ENCODE measurements around the gene OGG1.

Gene OGG1

GRCh38 chr3:9786209-9786739, 36.5 kb downstream of the OGG1 start:
- DNase-seq (ENCODE audit: low spot score) = no peak

- DNase-seq (ENCODE audit: low spot score) = peak; percentile 63
Measured at GRCh38 chr3:9786825-9787669, 37.3 kb downstream of the OGG1 start.

GRCh38 chr3:9787714-9788113, 38.0 kb downstream of the OGG1 start:
- no peak for DNase-seq (ENCODE audit: low spot score)

GRCh38 chr3:9791127-9791526, 41.4 kb downstream of the OGG1 start:
- no peak for DNase-seq (ENCODE audit: low spot score)

- no peak for DNase-seq (ENCODE audit: low spot score)
Measured at GRCh38 chr3:9791790-9792404, 42.1 kb downstream of the OGG1 start.

- DNase-seq (ENCODE audit: low spot score) = peak; percentile 93
Measured at GRCh38 chr3:9792405-9793160, 42.8 kb downstream of the OGG1 start, which contains the start of the genes ARPC4 and TADA3. Gene ARPC4 (plus strand): TSS chr3:9793082. CDS start chr3:9793122, 40 bp downstream. Gene TADA3 (minus strand): TSS chr3:9792473. CDS start chr3:9791466, 1,007 bp downstream.

- DNase-seq (ENCODE audit: low spot score) = peak; percentile 29
Measured at GRCh38 chr3:9793161-9793781, 43.5 kb downstream of the OGG1 start.

GRCh38 chr3:9794400-9794799, 44.6 kb downstream of the OGG1 start:
- DNase-seq (ENCODE audit: low spot score) = no peak

GRCh38 chr3:9795207-9795606, 45.5 kb downstream of the OGG1 start:
- DNase-seq (ENCODE audit: low spot score) = no peak

- no peak for DNase-seq (ENCODE audit: low spot score)
Measured at GRCh38 chr3:9797196-9797945, 47.6 kb downstream of the OGG1 start.

GRCh38 chr3:9800529-9800928, 50.8 kb downstream of the OGG1 start:
- no peak for DNase-seq (ENCODE audit: low spot score)

- no peak for DNase-seq (ENCODE audit: low spot score)
Measured at GRCh38 chr3:9803494-9803893, 53.7 kb downstream of the OGG1 start.

GRCh38 chr3:9804996-9805395, 55.2 kb downstream of the OGG1 start:
- DNase-seq (ENCODE audit: low spot score) = no peak

- no peak for DNase-seq (ENCODE audit: low spot score)
Measured at GRCh38 chr3:9806137-9806536, 56.4 kb downstream of the OGG1 start.
